Kidney glomerular epithelial cell (primary cell): ENCODE results near the gene TRIM75.
"Not testable (repeated sequence)": the region's sequence is repeated elsewhere in the genome, so short reads cannot be mapped to it uniquely, and the experiment has no call there.

Source experiments
- DNase-seq: peaks from one replicate; lab custom pipeline; 2025; lab: John Stamatoyannopoulos, UW

Gene TRIM75

GRCh38 chr4:165077034-165077578, 23.4 kb downstream of the TRIM75 start:
- no peak for DNase-seq

- peak; percentile 6 for DNase-seq
These were observed 25.8 kb downstream of the TRIM75 start for GRCh38 chr4:165079476-165079875.

- DNase-seq: not testable (repeated sequence)
These were observed 31.1 kb downstream of the TRIM75 start for GRCh38 chr4:165084787-165085186.

- DNase-seq: no peak
These were observed 32.3 kb downstream of the TRIM75 start for GRCh38 chr4:165085946-165086345.

GRCh38 chr4:165088366-165088765, 34.7 kb downstream of the TRIM75 start:
- no peak for DNase-seq

GRCh38 chr4:165092187-165092586, 38.5 kb downstream of the TRIM75 start:
- not testable (repeated sequence) for DNase-seq

- DNase-seq: no peak
These were observed 41.2 kb downstream of the TRIM75 start for GRCh38 chr4:165094873-165095272.

- no peak for DNase-seq
These were observed 41.6 kb downstream of the TRIM75 start for GRCh38 chr4:165095291-165095690.

- DNase-seq: peak; percentile 30
These were observed 43.1 kb downstream of the TRIM75 start for GRCh38 chr4:165096776-165097175.

GRCh38 chr4:165101641-165102040, 48.0 kb downstream of the TRIM75 start:
- DNase-seq: no peak

GRCh38 chr4:165106518-165106917, 52.9 kb downstream of the TRIM75 start:
- no peak for DNase-seq
